ENCODE measurements around the gene BRD3.
"Not testable (repeated sequence)": the region's sequence is repeated elsewhere in the genome, so short reads cannot be mapped to it uniquely, and the experiment has no call there.

The BRD3 gene

DNA sequence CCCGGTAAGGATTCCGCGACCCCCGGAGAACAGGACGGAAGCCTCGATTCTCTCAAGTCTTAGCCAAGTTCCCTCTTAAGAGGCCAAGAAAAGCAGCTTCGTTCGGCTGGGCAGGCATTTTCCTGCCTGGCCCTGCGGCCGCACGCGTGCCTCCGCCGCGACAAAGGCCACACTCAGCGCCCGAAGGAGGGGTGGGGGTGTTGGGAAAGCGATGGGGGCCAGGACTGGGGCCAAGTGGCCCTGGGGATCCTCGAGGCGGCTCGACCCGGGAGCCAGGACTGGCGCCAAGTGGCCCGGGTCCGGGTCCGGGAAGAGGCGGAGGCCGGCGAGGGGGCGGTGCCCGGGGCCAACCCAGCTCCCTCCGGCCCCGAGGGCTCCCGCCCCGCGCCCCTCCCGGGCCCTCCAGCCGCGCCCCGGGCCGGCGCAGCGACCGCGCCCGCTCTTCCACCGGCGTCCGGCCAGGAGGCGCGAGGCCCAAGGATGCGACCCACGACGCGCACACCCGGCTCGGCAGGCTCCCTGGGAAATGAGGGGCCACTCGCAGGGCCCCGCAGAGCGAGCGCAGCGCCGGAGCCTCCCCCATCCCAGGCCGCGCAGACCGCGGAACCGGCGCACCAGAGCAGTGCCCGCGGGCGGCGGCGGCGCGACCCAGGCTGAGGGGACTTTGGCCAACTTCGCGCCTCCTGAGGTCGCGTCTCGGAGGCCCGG lies 76.5 kb downstream of the BRD3 start:
- FAIRE-seq, result no peak

DNA sequence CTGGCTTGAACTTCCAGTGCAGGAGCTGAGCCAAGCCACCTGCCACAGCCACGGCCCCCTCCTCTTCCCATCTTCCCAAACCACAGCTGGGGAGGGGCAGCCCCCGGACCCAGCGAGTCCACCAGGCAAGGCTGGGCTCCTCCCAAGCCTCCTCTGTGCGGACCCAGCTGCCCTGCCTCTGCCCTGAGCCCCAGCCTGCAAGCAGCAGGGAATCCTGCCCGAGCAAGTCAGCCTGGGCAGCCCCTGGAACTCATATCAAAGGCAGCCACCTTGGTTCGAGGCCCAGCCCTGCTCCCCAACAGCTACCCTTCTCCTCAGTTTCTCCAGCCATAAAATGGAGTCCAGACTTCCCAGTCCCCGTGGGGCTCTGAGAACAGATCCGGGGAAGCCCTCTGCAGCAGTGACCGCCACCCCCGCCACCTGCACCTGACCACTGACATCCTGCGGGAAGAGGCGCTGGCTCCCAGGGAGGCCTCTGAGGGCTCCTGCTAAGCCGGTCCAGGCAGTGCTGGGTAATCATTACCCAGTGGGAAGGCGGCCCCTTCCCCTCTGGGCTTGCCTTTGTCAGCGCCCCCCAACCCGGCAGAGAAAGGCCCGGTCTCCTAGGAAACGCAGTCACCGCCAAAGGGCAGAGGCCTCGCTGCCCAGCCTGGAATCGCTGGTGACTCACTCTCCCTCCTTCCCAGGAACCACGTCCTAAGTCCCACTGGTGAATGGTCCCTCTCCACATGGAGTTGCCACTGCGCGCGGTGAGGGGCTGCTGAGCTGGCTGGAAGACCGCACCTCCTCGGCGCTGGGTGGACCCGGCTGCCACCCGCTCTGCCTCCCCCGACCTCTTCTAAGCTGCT lies 77.2 kb downstream of the BRD3 start:
- no peak for FAIRE-seq

DNA sequence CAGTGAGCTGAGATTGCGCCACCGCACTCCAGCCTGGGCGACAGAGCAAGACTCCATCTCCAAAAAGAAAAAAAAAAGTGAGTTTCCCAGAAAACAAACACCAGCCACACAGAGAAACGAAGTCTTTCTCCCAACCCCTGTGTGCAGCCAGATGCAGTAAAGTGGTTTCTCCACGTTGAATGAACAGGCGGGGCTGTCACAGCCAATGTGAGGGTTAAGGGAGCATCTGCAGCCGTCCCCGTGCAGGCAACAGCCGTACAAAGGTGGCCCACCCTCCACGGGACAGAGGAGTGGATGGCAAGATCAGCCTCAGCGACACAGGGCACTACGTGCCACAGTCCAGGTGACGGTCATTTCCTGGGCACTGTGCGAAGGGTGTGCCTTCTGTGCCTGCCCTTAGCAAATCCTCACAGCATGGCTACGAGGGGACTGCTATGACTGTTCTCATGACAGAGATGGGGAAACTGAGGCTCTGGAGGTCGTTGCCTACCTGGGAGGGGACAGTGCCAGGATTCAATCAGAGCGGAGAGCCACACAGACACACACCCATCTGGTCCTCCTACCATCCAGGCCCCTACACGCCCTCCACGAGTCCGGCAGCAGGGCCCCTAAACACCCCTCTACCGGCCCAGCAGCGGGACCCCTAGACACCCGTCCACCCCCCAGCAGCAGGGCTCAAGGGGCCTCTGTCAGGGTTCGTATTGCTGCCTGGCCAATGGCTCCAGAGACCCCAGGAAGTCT lies 78.0 kb downstream of the BRD3 start:
- FAIRE-seq, result no peak

DNA sequence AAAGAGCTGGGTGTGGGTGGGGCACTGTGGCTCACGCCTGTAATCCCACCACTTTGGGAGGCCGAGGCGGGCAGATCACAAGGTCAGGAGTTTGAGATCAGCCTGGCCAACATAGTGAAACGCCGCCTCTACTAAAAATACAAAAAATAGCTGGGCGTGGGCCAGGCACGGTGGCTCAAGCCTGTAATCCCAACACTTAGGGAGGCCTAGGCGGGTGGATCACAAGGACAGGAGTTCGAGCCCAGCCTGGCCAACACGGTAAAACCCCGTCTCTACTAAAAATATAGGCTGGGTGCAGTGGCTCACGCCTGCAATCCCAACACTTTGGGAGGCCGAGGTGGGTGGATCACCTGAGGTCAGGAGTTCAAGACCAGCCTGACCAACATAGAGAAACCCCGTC lies 79.1 kb downstream of the BRD3 start:
- FAIRE-seq, result not testable (repeated sequence)

DNA sequence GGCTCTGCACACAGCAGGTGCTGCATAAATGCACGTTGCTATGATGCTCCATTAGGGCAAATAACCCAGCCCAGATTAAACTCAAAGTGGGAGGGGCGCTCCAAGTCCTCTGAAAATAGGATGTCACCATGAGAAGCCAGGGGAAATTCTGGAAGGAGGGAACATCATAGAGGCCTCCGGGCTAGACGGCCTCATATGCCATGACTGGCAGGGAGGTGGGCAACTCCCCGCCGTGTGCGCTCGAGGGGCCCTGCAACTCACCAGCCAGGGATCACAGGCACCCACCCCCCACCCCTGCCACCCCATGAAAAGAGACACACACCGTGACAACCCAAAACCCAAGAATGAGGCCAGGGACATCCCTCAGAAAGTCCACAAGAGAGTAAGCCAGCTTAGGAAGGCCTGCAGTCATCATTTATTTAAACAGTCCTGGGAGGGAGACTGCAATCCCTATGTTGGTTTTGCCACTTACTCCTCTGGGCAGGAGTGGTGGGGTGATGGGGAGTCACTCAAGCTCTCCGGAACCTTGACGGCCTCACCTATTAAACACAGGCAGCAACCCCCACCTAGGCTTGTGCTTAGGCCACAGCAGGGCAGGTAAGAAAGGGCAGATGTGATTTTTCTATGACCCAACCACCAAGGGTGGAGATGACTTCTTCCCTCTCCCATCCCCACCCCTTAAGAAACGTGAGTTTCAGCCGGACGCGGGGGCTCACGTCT lies 79.7 kb downstream of the BRD3 start:
- FAIRE-seq, result no peak

DNA sequence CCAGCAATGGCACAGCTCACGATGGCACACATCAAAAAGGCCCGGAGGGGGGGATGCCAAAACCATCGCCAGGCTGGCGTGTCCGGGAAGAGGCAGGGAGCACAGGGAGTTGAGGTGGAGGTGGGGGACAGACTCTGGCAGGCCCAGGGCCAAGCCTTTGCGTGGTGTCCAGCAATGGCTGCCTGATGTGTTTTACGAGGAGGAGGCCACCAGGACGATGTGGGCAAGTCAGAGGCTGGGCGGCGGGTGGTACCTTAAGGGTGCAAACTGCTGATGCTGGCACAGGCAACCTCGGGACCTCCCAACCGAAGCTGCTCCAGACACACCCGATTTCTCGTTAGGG lies 80.4 kb downstream of the BRD3 start:
- no peak for FAIRE-seq

DNA sequence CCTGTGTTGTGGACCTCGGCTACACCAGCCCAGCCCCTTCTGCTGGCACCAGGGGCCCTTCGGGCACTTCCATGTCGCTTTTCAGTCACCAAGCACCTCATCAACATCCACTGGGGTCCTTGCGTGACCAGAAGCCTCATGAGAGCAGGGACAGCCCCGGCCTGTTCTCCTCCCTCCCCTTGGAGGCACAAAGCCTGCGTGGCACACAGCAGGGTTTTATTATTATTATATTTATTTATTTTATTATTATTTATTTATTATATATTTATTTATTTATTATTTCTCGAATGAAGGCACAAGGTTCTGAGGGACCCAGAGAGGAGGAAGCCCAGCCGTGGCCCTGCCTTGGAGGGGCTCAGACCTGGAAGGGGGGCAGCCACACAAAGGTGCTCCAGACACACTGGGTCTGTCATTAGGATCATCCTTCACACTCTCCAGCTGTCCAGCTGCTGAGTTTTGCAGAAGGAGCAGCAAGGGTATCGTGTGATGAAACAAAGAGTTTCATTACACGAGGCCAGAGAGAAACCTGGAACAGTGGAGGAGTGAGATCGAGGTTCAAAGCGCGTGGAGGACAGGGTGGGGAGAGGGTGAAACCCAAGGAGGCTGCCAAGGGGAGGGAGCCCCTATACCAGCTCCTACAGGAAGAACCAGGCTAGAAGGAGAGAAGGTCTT lies 80.9 kb downstream of the BRD3 start:
- FAIRE-seq, result no peak

DNA sequence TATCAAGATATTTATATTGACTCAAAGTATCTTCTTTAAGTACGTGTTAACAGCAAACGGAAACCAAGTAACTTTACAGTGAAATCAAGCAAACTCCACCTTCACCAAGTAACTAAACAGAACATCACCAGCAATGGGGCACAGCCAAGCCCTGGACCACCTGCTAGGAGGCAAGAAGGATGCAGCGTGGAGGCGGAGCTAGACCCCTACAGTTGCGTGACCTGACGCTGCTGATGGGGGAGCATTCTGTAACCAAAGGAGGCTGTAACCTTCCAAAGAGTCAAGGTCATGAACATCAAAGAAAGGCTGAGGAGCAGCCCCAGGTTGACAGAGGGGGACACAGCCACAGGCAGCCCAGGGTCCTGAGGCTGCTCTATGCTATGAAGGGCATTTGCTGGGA lies 81.8 kb downstream of the BRD3 start:
- FAIRE-seq, result no peak

DNA sequence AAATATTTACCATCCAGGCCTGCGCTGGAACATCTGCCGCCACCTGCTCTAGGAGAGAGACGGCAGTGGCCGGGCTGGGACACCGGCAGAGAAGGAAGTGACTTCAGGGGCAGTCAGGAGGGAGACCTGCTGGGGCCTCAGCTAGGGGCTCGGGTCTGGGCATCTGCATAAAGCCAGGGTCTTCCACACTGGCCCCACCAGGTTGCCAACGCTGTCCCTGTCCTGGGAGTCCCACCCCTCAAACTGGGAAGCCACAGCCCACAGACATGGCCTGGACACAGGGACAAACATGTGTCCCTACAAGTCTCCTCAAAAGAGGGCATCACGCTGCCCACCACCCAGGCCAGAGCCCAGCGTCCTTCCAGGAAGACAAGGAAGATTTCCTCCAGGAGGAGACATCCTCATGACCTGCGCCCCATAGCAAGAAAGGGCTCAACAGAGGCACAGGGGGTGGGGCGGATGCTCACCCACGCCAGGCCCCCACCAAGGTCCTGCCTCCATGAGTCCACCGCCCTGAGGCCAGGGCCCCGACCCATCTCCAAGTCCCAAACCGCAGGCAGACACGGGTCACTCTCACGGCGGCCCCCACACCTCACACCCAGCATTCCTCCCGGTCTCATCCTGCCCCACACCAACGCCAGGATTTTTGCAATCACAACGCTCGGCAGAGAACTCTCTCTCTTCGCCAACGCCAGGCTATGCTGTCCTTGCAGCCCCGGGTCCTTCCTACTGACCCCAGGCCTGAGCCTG lies 84.7 kb downstream of the BRD3 start:
- no peak for FAIRE-seq

DNA sequence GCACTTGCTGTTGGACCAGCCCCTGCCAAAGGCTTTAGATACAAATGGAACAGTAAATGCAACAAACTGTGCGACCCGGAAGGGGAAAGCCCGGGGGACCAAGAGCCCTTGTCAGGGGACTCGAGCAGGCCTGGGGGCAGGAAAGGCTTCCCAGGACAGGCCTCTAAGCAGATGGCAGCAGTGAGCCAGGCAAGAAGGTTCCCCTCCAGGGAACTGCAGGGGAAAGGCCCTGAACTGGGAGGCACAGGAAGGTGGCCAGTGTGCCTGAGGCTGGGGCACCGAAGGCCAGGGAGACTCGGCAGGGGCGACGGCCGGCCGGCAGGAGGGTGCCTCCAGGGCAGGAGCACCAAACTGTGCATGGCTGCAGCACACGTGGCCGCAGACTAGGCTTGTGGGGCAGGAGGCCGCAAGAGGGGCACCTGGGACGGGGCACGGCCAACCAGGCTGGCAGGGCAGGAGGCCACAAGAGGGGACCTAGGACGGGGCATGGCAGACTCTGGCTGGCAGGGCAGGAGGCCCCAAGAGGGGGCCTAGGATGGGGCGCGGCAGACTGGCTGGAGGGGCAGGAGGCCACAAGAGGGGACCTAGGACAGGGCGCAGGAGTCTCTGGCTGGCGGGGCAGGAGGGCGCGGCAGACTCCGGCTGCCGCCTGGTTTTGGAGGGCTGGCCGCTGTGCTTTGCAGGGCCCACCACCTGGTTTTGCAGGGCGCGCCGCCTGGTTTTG lies 85.7 kb downstream of the BRD3 start:
- FAIRE-seq, result no peak

DNA sequence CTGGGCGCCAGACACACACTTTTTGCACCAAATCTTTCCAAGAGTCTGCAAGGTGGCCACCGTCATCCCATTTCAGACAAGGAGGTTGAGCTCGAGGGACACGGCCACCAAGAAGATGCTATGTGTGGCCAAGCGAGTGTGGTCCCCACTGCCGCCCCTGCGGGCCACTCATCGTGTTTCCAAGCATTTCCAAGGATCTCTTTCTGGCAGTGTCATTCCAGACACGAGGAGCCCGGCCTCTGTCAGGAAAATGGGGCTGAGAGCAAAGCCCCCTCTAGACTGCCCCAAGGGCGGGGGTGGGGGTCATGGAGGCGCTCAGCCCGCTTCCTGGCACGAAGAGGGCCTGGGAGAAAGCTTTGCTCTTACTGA lies 86.3 kb downstream of the BRD3 start:
- no peak for FAIRE-seq

DNA sequence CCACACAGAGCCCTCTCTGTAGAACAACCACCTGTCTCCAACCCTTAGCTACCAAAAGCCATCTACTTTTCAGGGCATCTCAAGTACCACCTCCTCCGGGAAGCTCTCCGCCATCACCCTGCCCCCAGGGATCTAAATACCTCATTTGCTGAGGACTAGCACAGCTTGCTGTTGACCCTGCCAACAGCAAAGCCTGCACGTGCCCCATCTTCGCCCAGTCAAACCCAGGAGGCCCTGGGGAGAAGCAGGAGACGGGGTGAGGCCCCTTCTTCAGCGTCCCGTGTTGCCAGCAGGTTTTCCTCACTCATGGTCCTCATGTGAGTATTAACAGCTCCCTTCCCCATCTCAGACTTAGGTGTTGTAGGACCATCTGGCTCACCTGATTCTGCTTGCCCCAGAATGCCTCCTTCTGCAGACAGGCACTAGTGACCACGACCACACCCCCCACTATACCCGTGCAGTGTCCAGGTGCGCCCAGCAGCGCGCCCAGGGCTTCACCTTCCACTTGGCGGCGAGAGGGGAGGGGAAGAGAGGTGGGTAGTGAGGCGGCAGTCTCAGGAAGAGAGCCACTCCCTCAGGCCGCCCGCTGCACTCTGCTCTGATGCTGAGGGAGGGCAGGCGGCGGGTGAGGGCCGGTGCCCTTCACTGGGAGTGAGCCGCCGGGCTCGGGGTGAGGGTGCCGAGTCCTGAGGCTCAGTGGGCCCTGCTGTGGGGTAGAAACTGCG lies 86.8 kb downstream of the BRD3 start:
- no peak for FAIRE-seq
